ENCODE data around the gene ALKBH6.
"Not testable (repeated sequence)": the region's sequence is repeated elsewhere in the genome, so short reads cannot be mapped to it uniquely, and the experiment has no call there.

Gene ALKBH6

GRCh38 chr19:36014012-36014924 is at the start of gene ALKBH6:
Gene ALKBH6, minus strand, starts transcription at chr19:36014213. Its CDS starts 816 bp downstream, at chr19:36013397.
- peak; percentile 98 to 100 (median 99) for DNase-seq

GRCh38 chr19:36061367-36061766 is 47.4 kb upstream of the ALKBH6 start:
- no peak for DNase-seq

- no peak for DNase-seq
These were observed 46.4 kb upstream of the ALKBH6 start for GRCh38 chr19:36060430-36060829.

- no peak for DNase-seq
These were observed 45.3 kb upstream of the ALKBH6 start for GRCh38 chr19:36059180-36059910.

GRCh38 chr19:36058481-36059179 is 44.6 kb upstream of the ALKBH6 start:
- no peak for DNase-seq

GRCh38 chr19:36054733-36055686 is 41.0 kb upstream of the ALKBH6 start, which contains the start of gene WDR62:
Gene WDR62, plus strand, starts transcription at chr19:36054897. Its CDS starts 75 bp downstream, at chr19:36054972.
- peak; percentile 97 to 98 (median 98) for DNase-seq

- DNase-seq = peak; percentile 98 to 99 (median 99)
These were observed 40.2 kb upstream of the ALKBH6 start, which contains the start of gene THAP8 for GRCh38 chr19:36054119-36054732. Gene THAP8, minus strand, starts transcription at chr19:36054285. Its CDS starts 68 bp downstream, at chr19:36054217.

- peak in 1 of 3 experiments; percentile 40 for DNase-seq
These were observed 37.6 kb upstream of the ALKBH6 start for GRCh38 chr19:36051637-36052036.

GRCh38 chr19:36051236-36051635 is 37.2 kb upstream of the ALKBH6 start:
- no peak for DNase-seq

- peak in 1 of 3 experiments; percentile 29 for DNase-seq
These were observed 35.2 kb upstream of the ALKBH6 start for GRCh38 chr19:36049080-36049698.

GRCh38 chr19:36047835-36048234 is 33.8 kb upstream of the ALKBH6 start:
- no peak for DNase-seq

GRCh38 chr19:36046443-36047050 is 32.5 kb upstream of the ALKBH6 start:
- no peak for DNase-seq

GRCh38 chr19:36043952-36044351 is 29.9 kb upstream of the ALKBH6 start:
- DNase-seq = no peak

GRCh38 chr19:36041831-36042230 is 27.8 kb upstream of the ALKBH6 start:
- DNase-seq = no peak

- DNase-seq = not testable (repeated sequence)
These were observed 27.1 kb upstream of the ALKBH6 start for GRCh38 chr19:36041092-36041491.

- no peak for DNase-seq
These were observed 26.5 kb upstream of the ALKBH6 start for GRCh38 chr19:36040495-36040894.

- peak; percentile 64 to 84 (median 75) for DNase-seq
These were observed 18.5 kb upstream of the ALKBH6 start, which contains the start of gene CLIP3 for GRCh38 chr19:36032251-36033104. Gene CLIP3, minus strand, starts transcription at chr19:36032873. Its CDS starts 516 bp downstream, at chr19:36032357.

GRCh38 chr19:36031308-36031707 is 17.3 kb upstream of the ALKBH6 start:
- no peak for DNase-seq

Measured in NCI-H1417 (cell line).